ENCODE data around the gene TPI1. TPM values are rescaled to one million over a fixed set of nuclear protein-coding genes. Genes with fewer than 3 reads are reported as not detected.

TPI1 gene
- total RNA-seq, 1 experiment from 2014 or later, result 3,575 TPM

- in situ Hi-C loops (cut with HindIII; ENCODE audit: low pct_unique_long_range_greater_than_20kb, low sequenced_read_pairs), result no loop called here
- peak; percentile 83 for DNase-seq (ENCODE audit: low read depth)
Measured at GRCh38 chr12:6827437-6827911, 39.9 kb upstream of the TPI1 start.

GRCh38 chr12:6827982-6828780 lies 39.1 kb upstream of the TPI1 start, which contains the start of gene P3H3:
Gene P3H3, plus strand, starts transcription at chr12:6828407. Its CDS starts 34 bp downstream, at chr12:6828441.
- in situ Hi-C loops (cut with HindIII; ENCODE audit: low pct_unique_long_range_greater_than_20kb, low sequenced_read_pairs), result no loop called here
- peak; percentile 65 for DNase-seq (ENCODE audit: low read depth)

GRCh38 chr12:6828781-6829535 lies 38.4 kb upstream of the TPI1 start:
- in situ Hi-C loops (cut with HindIII; ENCODE audit: low pct_unique_long_range_greater_than_20kb, low sequenced_read_pairs), result no loop called here
- no peak for DNase-seq (ENCODE audit: low read depth)

GRCh38 chr12:6829536-6830220 lies 37.7 kb upstream of the TPI1 start:
- no peak for DNase-seq (ENCODE audit: low read depth)
- in situ Hi-C loops (cut with HindIII; ENCODE audit: low pct_unique_long_range_greater_than_20kb, low sequenced_read_pairs), result no loop called here

GRCh38 chr12:6830286-6830890 lies 36.9 kb upstream of the TPI1 start:
- in situ Hi-C loops (cut with HindIII; ENCODE audit: low pct_unique_long_range_greater_than_20kb, low sequenced_read_pairs), result no loop called here

GRCh38 chr12:6830999-6831398 lies 36.3 kb upstream of the TPI1 start:
- in situ Hi-C loops (cut with HindIII; ENCODE audit: low pct_unique_long_range_greater_than_20kb, low sequenced_read_pairs), result no loop called here
- DNase-seq (ENCODE audit: low read depth), result no peak

More at GRCh38 chr12:6830286-6830890, 36.9 kb upstream of the TPI1 start:
- no peak for DNase-seq (ENCODE audit: low read depth)

- no peak for DNase-seq (ENCODE audit: low read depth)
- in situ Hi-C loops (cut with HindIII; ENCODE audit: low pct_unique_long_range_greater_than_20kb, low sequenced_read_pairs), result no loop called here
Measured at GRCh38 chr12:6831450-6831995, 35.8 kb upstream of the TPI1 start.

- no peak for DNase-seq (ENCODE audit: low read depth)
- in situ Hi-C loops (cut with HindIII; ENCODE audit: low pct_unique_long_range_greater_than_20kb, low sequenced_read_pairs), result no loop called here
Measured at GRCh38 chr12:6832125-6832524, 35.2 kb upstream of the TPI1 start.

- in situ Hi-C loops (cut with HindIII; ENCODE audit: low pct_unique_long_range_greater_than_20kb, low sequenced_read_pairs), result no loop called here
- no peak for DNase-seq (ENCODE audit: low read depth)
Measured at GRCh38 chr12:6833189-6833890, 34.0 kb upstream of the TPI1 start.

- in situ Hi-C loops (cut with HindIII; ENCODE audit: low pct_unique_long_range_greater_than_20kb, low sequenced_read_pairs), result no loop called here
- DNase-seq (ENCODE audit: low read depth), result peak; percentile 61
Measured at GRCh38 chr12:6834254-6834653, 33.1 kb upstream of the TPI1 start.

- in situ Hi-C loops (cut with HindIII; ENCODE audit: low pct_unique_long_range_greater_than_20kb, low sequenced_read_pairs), result no loop called here
- DNase-seq (ENCODE audit: low read depth), result no peak
Measured at GRCh38 chr12:6834873-6835272, 32.5 kb upstream of the TPI1 start.

- in situ Hi-C loops (cut with HindIII; ENCODE audit: low pct_unique_long_range_greater_than_20kb, low sequenced_read_pairs), result no loop called here
- no peak for DNase-seq (ENCODE audit: low read depth)
Measured at GRCh38 chr12:6836851-6837250, 30.5 kb upstream of the TPI1 start.

GRCh38 chr12:6837370-6838060 lies 29.8 kb upstream of the TPI1 start:
- DNase-seq (ENCODE audit: low read depth), result no peak
- in situ Hi-C loops (cut with HindIII; ENCODE audit: low pct_unique_long_range_greater_than_20kb, low sequenced_read_pairs), result no loop called here

- in situ Hi-C loops (cut with HindIII; ENCODE audit: low pct_unique_long_range_greater_than_20kb, low sequenced_read_pairs), result no loop called here
- no peak for DNase-seq (ENCODE audit: low read depth)
Measured at GRCh38 chr12:6838854-6839253, 28.5 kb upstream of the TPI1 start.

GRCh38 chr12:6839482-6840201 lies 27.7 kb upstream of the TPI1 start:
- in situ Hi-C loops (cut with HindIII; ENCODE audit: low pct_unique_long_range_greater_than_20kb, low sequenced_read_pairs), result no loop called here

GRCh38 chr12:6840330-6840729 lies 27.0 kb upstream of the TPI1 start:
- in situ Hi-C loops (cut with HindIII; ENCODE audit: low pct_unique_long_range_greater_than_20kb, low sequenced_read_pairs), result no loop called here
- DNase-seq (ENCODE audit: low read depth), result no peak

More at GRCh38 chr12:6839482-6840201, 27.7 kb upstream of the TPI1 start:
- no peak for DNase-seq (ENCODE audit: low read depth)

Measured in Caki2 (cell line).